ENCODE data around the gene GPS1. TPM values are rescaled to one million over a fixed set of nuclear protein-coding genes. Genes with fewer than 3 reads are reported as not detected.

The GPS1 gene
- total RNA-seq: 10 to 100 TPM; 68.8 to 95.4 (median 94.4) TPM

DNA sequence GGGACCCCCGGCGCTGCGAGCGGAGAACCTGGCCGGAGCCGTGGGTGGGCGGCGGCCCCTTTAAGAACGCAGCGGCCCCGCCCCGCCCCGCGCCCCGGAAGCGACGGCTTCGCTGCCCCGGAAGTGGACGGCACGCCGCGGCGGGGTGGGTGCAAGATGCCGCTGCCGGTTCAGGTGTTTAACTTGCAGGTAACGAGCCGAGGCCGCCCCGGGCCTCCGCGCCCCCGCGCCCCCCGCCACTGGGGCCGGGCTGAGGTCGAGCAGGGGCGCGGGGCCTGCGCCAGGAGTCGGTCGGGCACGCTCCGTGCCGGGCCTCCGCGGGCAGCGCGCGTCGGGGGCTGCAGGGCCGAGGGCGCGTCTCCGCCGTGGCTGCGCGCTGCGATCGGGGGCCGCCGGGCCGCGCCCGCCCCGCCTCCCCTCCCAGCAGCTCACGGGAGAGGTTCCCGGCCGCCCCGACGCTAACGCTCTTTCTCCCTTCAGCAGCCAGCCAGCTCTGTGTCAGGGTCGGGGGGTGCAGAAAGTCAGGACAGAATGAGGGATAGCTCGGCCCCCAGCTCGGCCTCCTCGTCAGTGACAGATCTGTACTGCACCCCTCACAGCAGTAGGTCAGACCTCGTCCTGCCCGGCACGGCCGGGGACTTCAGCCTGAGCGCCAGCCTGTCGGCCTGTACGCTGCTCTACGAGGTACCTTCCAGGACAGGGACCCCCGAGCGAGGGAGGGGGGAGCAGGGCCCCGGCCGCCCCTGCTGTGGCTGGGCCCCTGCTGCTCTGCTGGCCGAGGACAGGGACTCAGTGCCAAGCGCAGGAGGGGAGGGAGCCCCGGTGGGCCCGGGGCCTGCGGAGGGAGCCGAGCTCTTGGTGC, at the start of gene GPS1, which contains the start of gene RFNG:
Gene GPS1, plus strand, starts transcription at position 123 of the 862 bp plus-strand sequence. Its CDS starts 34 bp downstream, at position 157.
Gene RFNG, minus strand, starts transcription at position 36 of the 862 bp plus-strand sequence. CDS start 45 bp downstream, outside the sequence.
- peak within 1 kb of the TSS; percentile 79 to 98 (median 79) for H3K4me3 ChIP-seq
- H3K27ac ChIP-seq: peak within 1 kb of the TSS; percentile 55 to 84
- H3K4me1 ChIP-seq: peaks cover 6 to 23% of the 10 kb centered on the region in 2 donors
- H3K9me3 ChIP-seq: no peaks in the 10 kb centered on the region
- peak in 1 of 3 donors; percentile 20 for TF ChIP-seq POLR2AphosphoS5 (IDR thresholded peaks at IDR 0.05)
- TF ChIP-seq, protein P1, sequence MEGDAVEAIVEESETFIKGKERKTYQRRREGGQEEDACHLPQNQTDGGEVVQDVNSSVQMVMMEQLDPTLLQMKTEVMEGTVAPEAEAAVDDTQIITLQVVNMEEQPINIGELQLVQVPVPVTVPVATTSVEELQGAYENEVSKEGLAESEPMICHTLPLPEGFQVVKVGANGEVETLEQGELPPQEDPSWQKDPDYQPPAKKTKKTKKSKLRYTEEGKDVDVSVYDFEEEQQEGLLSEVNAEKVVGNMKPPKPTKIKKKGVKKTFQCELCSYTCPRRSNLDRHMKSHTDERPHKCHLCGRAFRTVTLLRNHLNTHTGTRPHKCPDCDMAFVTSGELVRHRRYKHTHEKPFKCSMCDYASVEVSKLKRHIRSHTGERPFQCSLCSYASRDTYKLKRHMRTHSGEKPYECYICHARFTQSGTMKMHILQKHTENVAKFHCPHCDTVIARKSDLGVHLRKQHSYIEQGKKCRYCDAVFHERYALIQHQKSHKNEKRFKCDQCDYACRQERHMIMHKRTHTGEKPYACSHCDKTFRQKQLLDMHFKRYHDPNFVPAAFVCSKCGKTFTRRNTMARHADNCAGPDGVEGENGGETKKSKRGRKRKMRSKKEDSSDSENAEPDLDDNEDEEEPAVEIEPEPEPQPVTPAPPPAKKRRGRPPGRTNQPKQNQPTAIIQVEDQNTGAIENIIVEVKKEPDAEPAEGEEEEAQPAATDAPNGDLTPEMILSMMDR (IDR thresholded peaks at IDR 0.05): no peak
- TF ChIP-seq POLR2A (IDR thresholded peaks at IDR 0.05): no peak
- H3K27me3 ChIP-seq: no peaks in the 10 kb centered on the region
- peak; percentile 65 to 76 for DNase-seq (ENCODE audit: low spot score in 2 of 2)
- intact Hi-C loops (cut with DNase I; ENCODE audit: low total_unique reads): no loop called here
- no peaks in the 10 kb centered on the region for H3K36me3 ChIP-seq

DNA sequence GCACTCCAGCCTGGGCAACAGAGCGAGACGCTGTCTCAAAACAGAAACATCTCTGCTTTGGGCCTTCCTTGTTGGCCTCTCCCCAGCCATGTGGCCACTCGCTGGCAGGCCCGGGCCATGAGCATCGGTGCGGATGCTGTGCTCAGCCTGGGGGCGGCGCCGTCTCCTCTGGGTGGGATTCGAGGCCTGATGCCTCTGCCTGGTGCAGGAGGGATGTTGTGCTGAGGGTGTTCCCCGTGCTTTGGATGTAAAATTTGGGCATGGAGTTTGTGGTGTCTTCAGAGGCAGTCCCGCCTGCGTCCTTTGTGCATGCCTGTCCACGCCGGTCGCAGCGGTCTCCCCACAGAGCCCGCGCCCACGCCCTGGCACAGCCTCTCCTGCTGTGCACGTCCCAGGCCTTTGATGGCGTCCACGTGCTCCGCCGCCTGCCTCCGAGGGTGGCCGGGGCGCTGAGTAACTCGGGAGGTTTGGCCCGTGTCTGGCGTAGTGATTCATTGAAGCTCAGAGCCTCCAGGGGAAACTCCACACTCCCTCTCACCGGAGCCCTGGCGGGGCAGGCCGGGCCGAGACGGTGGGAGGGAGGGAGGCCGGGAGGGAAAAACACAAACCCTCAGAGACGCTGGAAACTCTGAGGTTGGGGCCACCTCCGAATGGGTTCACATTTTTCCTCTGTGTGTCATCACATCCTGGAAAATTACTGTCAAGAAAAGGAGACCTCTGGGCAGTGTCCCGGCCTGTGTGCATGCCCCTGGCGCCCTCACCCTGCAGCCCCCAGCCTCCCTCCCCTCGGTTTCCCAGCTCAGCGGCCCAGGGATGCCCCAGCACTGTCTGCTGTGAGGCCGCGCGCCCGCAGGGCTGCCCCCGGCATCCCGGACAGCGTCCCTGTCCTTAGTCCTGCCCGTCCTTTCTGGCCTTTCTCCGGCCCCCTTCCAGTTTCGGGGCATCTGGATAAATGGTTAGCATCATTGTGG, 48.0 kb upstream of the GPS1 start:
- peaks cover 4 to 8% of the 10 kb centered on the region in 2 donors for H3K4me1 ChIP-seq
- DNase-seq (ENCODE audit: low spot score in 2 of 2): peak; percentile 70 to 86
- intact Hi-C loops (cut with DNase I; ENCODE audit: low total_unique reads): loop anchor here (5.0 kb wide), 1 partner anchor 646 kb away; no protein-coding TSS in a partner anchor

DNA sequence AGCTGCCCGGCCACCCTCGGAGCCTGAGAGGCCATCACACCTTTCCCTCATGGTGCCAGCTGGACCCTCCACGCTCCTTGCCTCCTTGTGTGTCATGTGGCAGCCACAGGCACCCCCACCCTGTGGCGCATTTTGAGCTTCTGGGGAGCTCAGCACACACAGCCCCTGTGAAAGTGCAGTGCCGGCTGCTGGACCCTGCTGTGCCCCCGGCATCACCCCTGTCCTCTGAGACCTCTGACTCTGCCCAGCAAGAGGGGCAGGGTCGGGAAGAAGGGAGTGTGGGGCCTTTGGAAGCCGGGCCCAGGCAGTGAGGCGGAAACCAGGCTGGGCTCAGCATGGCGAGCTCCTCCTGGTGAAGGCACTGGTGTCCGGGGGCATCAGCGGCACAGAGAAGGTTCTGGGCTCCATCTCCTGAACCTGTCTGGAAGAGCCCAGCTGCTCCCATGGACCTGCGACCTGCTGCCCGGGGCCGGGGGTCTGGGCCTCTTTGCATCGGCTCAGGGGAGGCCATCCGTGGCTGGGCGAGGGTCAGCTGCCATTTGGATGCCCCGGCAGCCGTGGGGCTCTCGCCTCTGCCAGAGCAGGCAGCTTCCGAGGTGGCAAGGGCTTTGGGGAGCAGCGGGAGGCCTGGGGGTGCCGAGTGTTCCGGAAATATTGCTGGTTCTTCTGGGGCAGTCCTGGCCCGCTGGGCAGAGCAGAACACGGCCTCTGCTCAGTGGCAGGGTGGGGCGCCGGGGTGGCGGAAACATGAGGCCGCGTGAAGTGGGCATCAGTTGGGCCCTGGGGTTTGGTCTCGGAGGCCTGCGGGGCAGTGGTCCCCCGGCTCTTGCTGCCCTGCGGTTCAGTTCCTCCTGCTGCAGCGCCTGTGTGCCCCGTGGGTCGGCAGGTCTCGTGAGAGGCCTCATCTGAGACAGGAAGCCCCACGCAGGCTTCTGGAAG, 46.9 kb upstream of the GPS1 start:
- Histone ChIP-seq H3K9me3 (no peaks in the 10 kb centered on the region), H3K27me3 (no peaks in the 10 kb centered on the region), H3K36me3 (no peaks in the 10 kb centered on the region), H3K4me1 (peaks cover 4 to 8% of the 10 kb centered on the region in 2 donors), H3K4me3 (no peak overlapping the region), H3K27ac (peak overlapping the region in 1 of 2 donors; percentile 65)
- TF ChIP-seq, protein P1 (IDR thresholded peaks at IDR 0.05): no peak
- no peak for TF ChIP-seq POLR2A (IDR thresholded peaks at IDR 0.05)
- TF ChIP-seq POLR2AphosphoS5 (IDR thresholded peaks at IDR 0.05): no peak
- intact Hi-C loops (cut with DNase I; ENCODE audit: low total_unique reads): loop anchor here (5.0 kb wide), 2 partner anchors 112 to 647 kb away; partner anchors contain the start of genes ALYREF and ANAPC11
- DNase-seq (ENCODE audit: low spot score in 2 of 2): no peak

More for the DNA sequence above, 48.0 kb upstream of the GPS1 start:
- Histone ChIP-seq H3K36me3 (no peaks in the 10 kb centered on the region), H3K27ac (peak overlapping the region; percentile 52 to 65), H3K9me3 (no peaks in the 10 kb centered on the region), H3K27me3 (no peaks in the 10 kb centered on the region), H3K4me3 (peak overlapping the region in 2 of 3 donors; percentile 16 to 46)
- TF ChIP-seq, protein P1 (IDR thresholded peaks at IDR 0.05): no peak
- TF ChIP-seq POLR2AphosphoS5 (IDR thresholded peaks at IDR 0.05): peak; percentile 10 to 75 (median 22)

DNA sequence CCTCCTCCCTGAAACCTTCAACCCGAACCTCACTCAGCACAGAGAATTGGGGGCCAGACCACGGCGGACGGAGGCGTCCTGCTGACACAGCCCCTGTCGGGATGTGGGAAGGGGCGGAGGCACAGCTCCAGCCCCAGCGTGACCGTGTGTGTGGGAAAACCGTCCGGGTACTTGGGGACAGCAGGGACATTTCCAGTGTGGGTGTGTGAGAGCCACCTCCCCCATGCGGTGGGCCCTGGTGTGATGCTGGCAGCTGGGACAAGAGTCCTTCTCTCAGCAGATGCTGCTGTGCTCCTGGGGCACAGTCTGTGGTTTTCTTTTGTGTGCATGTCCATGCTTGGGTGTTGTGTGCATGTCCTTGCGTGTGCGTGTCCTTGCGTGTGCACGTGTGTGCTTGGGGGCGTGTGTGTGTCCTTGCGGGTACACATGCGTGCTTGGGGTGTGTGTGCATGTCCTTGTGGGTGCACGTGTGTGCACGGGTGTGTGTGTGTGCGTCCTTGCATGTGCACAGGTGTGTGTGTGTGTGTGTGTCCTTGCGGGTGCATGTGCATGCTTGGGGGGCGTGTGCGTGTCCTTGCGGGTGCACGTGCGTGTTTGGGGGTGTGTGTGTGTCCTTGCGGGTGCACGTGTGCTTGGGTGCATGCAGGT, 45.9 kb upstream of the GPS1 start:
- Histone ChIP-seq H3K9me3 (no peaks in the 10 kb centered on the region), H3K4me3 (no peak overlapping the region), H3K27me3 (no peaks in the 10 kb centered on the region), H3K36me3 (no peaks in the 10 kb centered on the region), H3K4me1 (peaks cover 4 to 8% of the 10 kb centered on the region in 2 donors), H3K27ac (no peak overlapping the region)
- TF ChIP-seq POLR2AphosphoS5 (IDR thresholded peaks at IDR 0.05): no peak
- TF ChIP-seq, protein P1 (IDR thresholded peaks at IDR 0.05): no peak
- TF ChIP-seq POLR2A (IDR thresholded peaks at IDR 0.05): no peak
- intact Hi-C loops (cut with DNase I; ENCODE audit: low total_unique reads): loop anchor here (5.0 kb wide), 1 partner anchor 114 kb away; the partner anchor contains the start of genes ALYREF and ANAPC11
- DNase-seq (ENCODE audit: low spot score in 2 of 2): no peak
